ENCODE measurements around the gene PLA2G6.
"Not testable (repeated sequence)": the region's sequence is repeated elsewhere in the genome, so short reads cannot be mapped to it uniquely, and the experiment has no call there.

The PLA2G6 gene

GRCh38 chr22:38186429-38186828 lies 4.8 kb upstream of the PLA2G6 start:
- no peak for DNase-seq (ENCODE audit: extremely low read depth, low read depth)
- TF ChIP-seq, protein P1, sequence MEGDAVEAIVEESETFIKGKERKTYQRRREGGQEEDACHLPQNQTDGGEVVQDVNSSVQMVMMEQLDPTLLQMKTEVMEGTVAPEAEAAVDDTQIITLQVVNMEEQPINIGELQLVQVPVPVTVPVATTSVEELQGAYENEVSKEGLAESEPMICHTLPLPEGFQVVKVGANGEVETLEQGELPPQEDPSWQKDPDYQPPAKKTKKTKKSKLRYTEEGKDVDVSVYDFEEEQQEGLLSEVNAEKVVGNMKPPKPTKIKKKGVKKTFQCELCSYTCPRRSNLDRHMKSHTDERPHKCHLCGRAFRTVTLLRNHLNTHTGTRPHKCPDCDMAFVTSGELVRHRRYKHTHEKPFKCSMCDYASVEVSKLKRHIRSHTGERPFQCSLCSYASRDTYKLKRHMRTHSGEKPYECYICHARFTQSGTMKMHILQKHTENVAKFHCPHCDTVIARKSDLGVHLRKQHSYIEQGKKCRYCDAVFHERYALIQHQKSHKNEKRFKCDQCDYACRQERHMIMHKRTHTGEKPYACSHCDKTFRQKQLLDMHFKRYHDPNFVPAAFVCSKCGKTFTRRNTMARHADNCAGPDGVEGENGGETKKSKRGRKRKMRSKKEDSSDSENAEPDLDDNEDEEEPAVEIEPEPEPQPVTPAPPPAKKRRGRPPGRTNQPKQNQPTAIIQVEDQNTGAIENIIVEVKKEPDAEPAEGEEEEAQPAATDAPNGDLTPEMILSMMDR (IDR thresholded peaks at IDR 0.05; ENCODE audit: low read depth, low read length): no peak

GRCh38 chr22:38184788-38185187 lies 3.2 kb upstream of the PLA2G6 start:
- TF ChIP-seq, protein P1 (IDR thresholded peaks at IDR 0.05; ENCODE audit: low read depth, low read length): no peak
- no peak for DNase-seq (ENCODE audit: extremely low read depth, low read depth)

DNA sequence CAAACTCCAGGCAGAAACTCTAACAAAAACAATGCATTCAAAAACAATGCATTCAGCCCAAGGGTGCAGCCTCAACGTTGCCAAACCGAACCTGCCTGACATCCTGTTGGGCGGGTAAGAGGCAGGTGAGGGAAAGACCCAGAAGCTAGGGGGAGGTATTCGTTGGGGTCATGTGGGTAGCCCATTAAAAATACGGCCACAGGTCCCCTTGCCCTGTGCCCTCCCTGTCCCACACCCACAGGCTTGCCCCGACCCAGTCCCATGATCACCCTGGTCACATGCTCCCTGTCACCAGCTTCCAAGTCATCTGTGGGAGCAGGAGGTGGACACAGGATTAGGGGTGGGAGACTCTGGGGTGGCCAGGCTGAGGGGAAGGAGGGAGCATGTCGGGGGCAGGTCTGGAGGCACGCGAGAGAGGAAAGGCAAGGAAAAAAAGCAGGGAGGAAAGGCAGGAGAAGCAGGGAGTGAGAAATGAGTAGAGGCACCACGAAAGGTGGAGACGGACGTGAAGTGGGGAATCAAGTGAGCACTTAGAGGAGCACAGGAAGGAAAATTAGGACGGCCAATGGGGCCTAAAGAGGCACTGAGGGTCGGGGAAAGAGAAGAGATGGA lies 683 bp downstream of the PLA2G6 start:
- no peak for DNase-seq (ENCODE audit: extremely low read depth, low read depth)
- TF ChIP-seq, protein P1 (IDR thresholded peaks at IDR 0.05; ENCODE audit: low read depth, low read length): no peak

DNA sequence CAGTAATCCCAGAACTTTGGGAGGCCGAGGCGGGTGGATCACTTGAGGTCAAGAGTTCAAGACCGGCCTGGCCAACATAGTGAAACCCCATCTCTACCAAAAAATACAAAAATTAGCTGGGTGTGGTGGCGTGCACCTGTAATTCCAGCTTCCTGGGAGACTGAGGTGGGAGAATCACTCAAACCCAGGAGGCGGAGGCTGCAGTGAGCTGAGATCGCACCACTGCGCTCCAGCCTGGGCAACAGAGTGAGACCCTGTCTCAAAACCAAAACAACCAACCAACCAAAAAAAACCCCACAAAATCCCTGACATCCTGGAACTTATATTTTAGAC lies 3.1 kb downstream of the PLA2G6 start:
- not testable (repeated sequence) for DNase-seq (ENCODE audit: extremely low read depth, low read depth)

GRCh38 chr22:38177926-38178604 lies 3.6 kb downstream of the PLA2G6 start:
- peak; percentile 78 for DNase-seq (ENCODE audit: extremely low read depth, low read depth)
- TF ChIP-seq, protein P1 (IDR thresholded peaks at IDR 0.05; ENCODE audit: low read depth, low read length): no peak

DNA sequence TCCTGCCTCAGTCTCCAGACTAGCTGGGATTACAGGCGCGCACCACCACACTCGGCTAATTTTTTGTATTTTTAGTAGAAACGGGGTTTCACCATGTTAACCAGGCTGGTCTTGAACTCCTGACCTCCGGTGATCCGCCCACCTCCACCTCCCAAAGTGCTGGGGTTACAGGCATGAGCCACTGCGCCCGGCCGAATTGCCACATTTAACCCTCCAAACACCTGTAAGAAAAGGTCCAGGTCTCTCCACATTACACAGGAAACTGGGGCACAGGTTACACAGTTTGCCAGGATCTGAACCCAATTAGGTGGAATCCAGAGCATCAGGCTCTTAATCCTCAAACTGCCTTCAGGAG lies 4.1 kb downstream of the PLA2G6 start:
- not testable (repeated sequence) for DNase-seq (ENCODE audit: extremely low read depth, low read depth)

DNA sequence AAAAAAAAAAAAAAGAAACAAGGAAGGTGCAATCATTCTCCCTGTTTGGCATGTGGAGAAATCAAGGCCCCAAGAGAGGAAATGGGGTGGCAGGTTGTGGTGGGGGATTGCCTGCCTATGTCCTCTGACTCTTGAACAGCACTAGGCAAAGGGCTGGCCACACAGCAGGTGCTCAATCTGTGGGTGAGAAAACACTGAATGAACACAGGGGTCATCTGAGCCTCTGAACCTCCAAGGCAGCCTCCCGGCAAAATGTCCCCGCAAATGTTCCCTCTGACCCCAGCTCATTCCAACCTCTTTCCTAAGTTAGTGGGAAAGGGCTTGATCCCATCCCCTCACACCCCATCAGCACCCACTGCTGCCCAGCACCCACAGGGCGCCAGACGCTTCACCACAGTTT lies 4.6 kb downstream of the PLA2G6 start:
- TF ChIP-seq, protein P1 (IDR thresholded peaks at IDR 0.05; ENCODE audit: low read depth, low read length): no peak
- no peak for DNase-seq (ENCODE audit: extremely low read depth, low read depth)

GRCh38 chr22:38176170-38176741 lies 5.4 kb downstream of the PLA2G6 start:
- peak; percentile 89 for DNase-seq (ENCODE audit: extremely low read depth, low read depth)
- TF ChIP-seq, protein P1 (IDR thresholded peaks at IDR 0.05; ENCODE audit: low read depth, low read length): no peak

Measured in AG09319 (cell line).